Left lung (tissue), 10 donors: Measurements from ENCODE around the gene OXLD1. TPM values are rescaled to one million over a fixed set of nuclear protein-coding genes. Genes with fewer than 3 reads are reported as not detected.

Experiments used
- ATAC-seq: fragments of 200-7000 bp; cut with Tn5 transposase; one replicate; pipeline ENCODE4 v1.9.1; 2020; ENCODE audit warnings: moderate library complexity
- DNase-seq, 4 donors: peaks; one replicate each; pipeline ENCODE4 v3.0.0-alpha.2; 2013 to 2020
- H3K27ac ChIP-seq, 2 donors: fragments of 200-600 bp; sonication (generic) in 1 of 2; one replicate each; pipeline versions ENCODE4 v1.5.0 to v1.8.0; 2020 to 2021
- H3K27me3 ChIP-seq, 2 donors: fragments of 200-600 bp; sonication (generic) in 1 of 2; one replicate each; pipeline versions ENCODE4 v1.5.0 to v1.8.0; 2020 to 2021
- H3K36me3 ChIP-seq, 2 donors: fragments of 200-600 bp; sonication (generic) in 1 of 2; one replicate each; pipeline versions ENCODE4 v1.5.0 to v1.8.0; 2020 to 2021
- H3K4me1 ChIP-seq, 2 donors: fragments of 200-600 bp; one replicate each; pipeline ENCODE4 v1.8.0; 2021
- H3K4me3 ChIP-seq, 2 donors: fragments of 200-600 bp; sonication (generic) in 1 of 2; one replicate each; pipeline versions ENCODE4 v1.5.0 to v1.8.0; 2020 to 2021; ENCODE audit warnings: mild to moderate bottlenecking in 1 of 2
- H3K9me3 ChIP-seq, 2 donors: fragments of 200-600 bp; sonication (generic) in 1 of 2; one replicate each; pipeline versions ENCODE4 v1.5.0 to v1.8.0; 2020 to 2021
- intact Hi-C, 2 donors: fragments of 100-400 bp; cut with DNase I; formaldehyde crosslinking; loops; one replicate each; pipeline versions ENCODE4 v1.11.2 to v1.14.2; 2022
- polyA plus RNA-seq, 6 donors: library from polyadenylated mRNA; unstranded; fragments of 120-200 nt; gene quantifications; one replicate each; pipeline ENCODE4 v1.2.1, GENCODE V29; 2013; ENCODE audit not compliant: insufficient read length in 6 of 6
- total RNA-seq, 2 donors: library from RNA; stranded (reverse); fragmentation: NEBNext Ultra II Directional; extraction: Animal tissue kit (Norgen Biotek cat#: 25700); gene quantifications; one replicate each; pipeline ENCODE4 v1.2.1, GENCODE V29; 2021
- TF ChIP-seq, protein P1 (sequence below), 2 donors: fragments of 200-600 bp; sonication (generic) in 1 of 2; IDR thresholded peaks; one replicate each; pipeline versions ENCODE4 v1.5.0 to v1.8.0; 2021; ENCODE audit warnings: antibody characterized with exemption in 2 of 2
- donor health status: DM: no; HTN: yes; CAD: no.
- donor health status: DM: no; HTN: no; CAD: no.

OXLD1 gene
- total and polyA plus RNA-seq, 8 donors: 8.9 to 33.8 (median 13.9) TPM

DNA sequence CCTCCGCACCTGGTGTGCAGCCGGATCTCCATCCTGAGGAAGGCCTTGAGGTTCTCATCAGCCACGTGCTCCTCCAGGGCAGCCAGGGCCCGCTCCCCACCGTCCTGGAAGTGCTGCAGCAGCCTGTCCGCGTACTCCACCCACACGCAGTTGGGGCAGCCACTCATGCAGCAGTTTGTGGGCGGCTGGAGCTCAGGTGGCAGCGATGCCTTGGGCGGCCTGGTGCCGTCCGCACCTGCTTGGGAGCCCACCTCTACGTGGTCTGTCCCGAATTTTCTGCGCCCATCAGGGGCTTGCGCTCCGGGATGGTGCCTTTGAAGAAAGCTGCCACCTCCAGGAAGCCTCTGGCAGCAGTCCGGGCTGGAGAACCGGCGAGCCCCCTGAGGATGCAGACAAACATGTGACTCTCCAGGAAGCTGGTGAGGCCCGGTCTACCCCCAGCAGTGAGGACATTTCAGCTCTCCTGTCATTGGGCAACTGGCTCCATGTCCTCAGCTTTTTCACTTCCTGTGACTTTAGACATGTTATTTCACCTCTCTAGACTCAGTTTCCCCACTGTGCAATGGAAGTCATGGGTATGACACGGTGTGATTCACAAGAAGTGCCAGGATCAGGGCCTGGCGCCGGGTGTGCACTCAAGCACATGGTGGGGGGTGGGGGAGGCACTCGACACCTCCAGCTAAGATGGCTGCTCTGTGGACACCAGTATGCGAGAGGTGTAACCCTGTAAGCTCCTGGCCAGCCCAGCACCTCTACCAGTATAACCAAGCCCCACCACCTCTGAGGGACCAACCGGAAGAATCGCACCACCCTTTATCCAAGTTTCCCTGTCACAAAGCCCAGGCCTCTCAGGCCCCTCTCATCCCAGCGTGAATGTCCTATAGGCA, 957 bp downstream of the OXLD1 start:
- peak; percentile 49 for ATAC-seq
- H3K36me3 ChIP-seq: peaks cover 0 to 28% of the 10 kb centered on the region in 2 donors
- peaks cover 18 to 32% of the 10 kb centered on the region in 2 donors for H3K4me1 ChIP-seq
- H3K27me3 ChIP-seq: no peaks in the 10 kb centered on the region
- peak overlapping the region; percentile 91 to 100 for H3K4me3 ChIP-seq
- H3K9me3 ChIP-seq: no peaks in the 10 kb centered on the region
- intact Hi-C loops: no loop called here
- H3K27ac ChIP-seq: peak overlapping the region; percentile 78 to 94
- no peak for DNase-seq
- TF ChIP-seq, protein P1, sequence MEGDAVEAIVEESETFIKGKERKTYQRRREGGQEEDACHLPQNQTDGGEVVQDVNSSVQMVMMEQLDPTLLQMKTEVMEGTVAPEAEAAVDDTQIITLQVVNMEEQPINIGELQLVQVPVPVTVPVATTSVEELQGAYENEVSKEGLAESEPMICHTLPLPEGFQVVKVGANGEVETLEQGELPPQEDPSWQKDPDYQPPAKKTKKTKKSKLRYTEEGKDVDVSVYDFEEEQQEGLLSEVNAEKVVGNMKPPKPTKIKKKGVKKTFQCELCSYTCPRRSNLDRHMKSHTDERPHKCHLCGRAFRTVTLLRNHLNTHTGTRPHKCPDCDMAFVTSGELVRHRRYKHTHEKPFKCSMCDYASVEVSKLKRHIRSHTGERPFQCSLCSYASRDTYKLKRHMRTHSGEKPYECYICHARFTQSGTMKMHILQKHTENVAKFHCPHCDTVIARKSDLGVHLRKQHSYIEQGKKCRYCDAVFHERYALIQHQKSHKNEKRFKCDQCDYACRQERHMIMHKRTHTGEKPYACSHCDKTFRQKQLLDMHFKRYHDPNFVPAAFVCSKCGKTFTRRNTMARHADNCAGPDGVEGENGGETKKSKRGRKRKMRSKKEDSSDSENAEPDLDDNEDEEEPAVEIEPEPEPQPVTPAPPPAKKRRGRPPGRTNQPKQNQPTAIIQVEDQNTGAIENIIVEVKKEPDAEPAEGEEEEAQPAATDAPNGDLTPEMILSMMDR (IDR thresholded peaks at IDR 0.05): no peak

DNA sequence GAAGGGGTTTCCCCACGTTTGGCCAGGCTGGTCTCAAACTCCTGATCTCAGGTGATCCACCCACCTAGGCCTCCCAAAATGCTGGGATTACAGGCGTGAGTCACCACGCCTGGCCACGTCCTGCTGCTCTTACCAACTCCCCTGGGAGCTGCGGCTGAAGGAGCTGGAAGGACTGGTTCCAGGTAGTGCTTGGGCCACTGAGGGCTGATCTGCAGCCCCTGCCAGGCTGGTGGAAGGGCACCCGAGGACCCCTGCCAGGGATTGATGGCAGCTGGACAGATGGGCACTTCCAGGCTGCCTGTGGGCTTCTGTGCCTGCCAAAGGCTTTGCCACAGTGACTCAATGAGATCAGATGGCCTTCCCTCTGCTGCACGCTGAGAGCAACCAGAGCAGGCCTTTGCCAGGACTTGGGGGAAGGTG, 2.3 kb downstream of the OXLD1 start:
- Histone ChIP-seq H3K4me1 (peaks cover 18 to 32% of the 10 kb centered on the region in 2 donors), H3K36me3 (peaks cover 0 to 14% of the 10 kb centered on the region in 2 donors), H3K9me3 (no peaks in the 10 kb centered on the region), H3K27me3 (no peaks in the 10 kb centered on the region), H3K4me3 (no peak overlapping the region), H3K27ac (no peak overlapping the region)
- no peak for DNase-seq
- TF ChIP-seq, protein P1 (IDR thresholded peaks at IDR 0.05): no peak
- no peak for ATAC-seq
- intact Hi-C loops: no loop called here

- Histone ChIP-seq H3K9me3 (no peaks in the 10 kb centered on the region), H3K36me3 (peaks cover 0 to 9% of the 10 kb centered on the region in 2 donors), H3K27ac (no peak overlapping the region), H3K4me3 (no peak overlapping the region), H3K27me3 (no peaks in the 10 kb centered on the region), H3K4me1 (peaks cover 9 to 16% of the 10 kb centered on the region in 2 donors)
- DNase-seq (no peak), ATAC-seq (no peak)
- intact Hi-C loops: no loop called here
- TF ChIP-seq, protein P1 (IDR thresholded peaks at IDR 0.05): no peak
Measured at GRCh38 chr17:81662002-81662401, 4.4 kb downstream of the OXLD1 start.

DNA sequence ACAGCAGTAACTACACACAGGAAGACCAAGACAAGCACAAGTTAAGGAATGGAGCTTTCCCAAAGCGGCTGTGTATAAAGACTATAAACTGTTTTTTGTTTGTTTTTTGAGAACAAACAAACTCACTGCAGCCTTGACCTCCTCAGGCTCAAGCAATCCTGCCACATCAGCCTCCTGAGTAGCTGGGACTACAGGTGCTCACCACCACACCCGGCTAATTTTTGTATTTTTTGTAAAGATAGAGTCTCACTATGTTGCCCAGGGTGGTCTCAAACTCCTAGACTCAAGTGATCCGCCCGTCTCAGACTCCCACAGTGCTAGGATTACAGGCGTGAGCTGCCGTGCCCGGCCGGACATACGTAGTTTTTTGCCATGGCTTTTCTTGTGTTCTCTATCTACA, 6.0 kb downstream of the OXLD1 start:
- ATAC-seq (no peak), DNase-seq (no peak)
- Histone ChIP-seq H3K27ac (no peak overlapping the region), H3K4me3 (no peak overlapping the region), H3K4me1 (peaks cover 4 to 10% of the 10 kb centered on the region in 2 donors), H3K27me3 (no peaks in the 10 kb centered on the region), H3K9me3 (no peaks in the 10 kb centered on the region), H3K36me3 (peaks cover 0 to 9% of the 10 kb centered on the region in 2 donors)
- intact Hi-C loops: no loop called here
- TF ChIP-seq, protein P1 (IDR thresholded peaks at IDR 0.05): no peak

- H3K4me1 ChIP-seq: peaks cover 0 to 3% of the 10 kb centered on the region in 2 donors
- ATAC-seq (peak; percentile 57), DNase-seq (no peak)
- TF ChIP-seq, protein P1 (IDR thresholded peaks at IDR 0.05): no peak
- H3K4me3 ChIP-seq: no peak overlapping the region
- intact Hi-C loops: no loop called here
- peaks cover 0 to 1% of the 10 kb centered on the region in 2 donors for H3K27me3 ChIP-seq
- no peaks in the 10 kb centered on the region for H3K36me3 ChIP-seq
- H3K9me3 ChIP-seq: no peaks in the 10 kb centered on the region
- peak overlapping the region in 1 of 2 donors; percentile 55 for H3K27ac ChIP-seq
Measured at GRCh38 chr17:81659038-81659437, 7.4 kb downstream of the OXLD1 start.
